Sigmoid colon (tissue), 4 donors: Measurements from ENCODE around the gene AP1M2.

ENCODE experiments used
- EP300 ChIP-seq, 4 donors: sonication (generic); formaldehyde crosslinking; IDR thresholded peaks; one replicate each; pipeline ENCODE4 v1.6.1; 2017; ENCODE audit warnings: antibody characterized with exemption in 4 of 4
- POLR2A ChIP-seq, 2 donors: fragments of 450-650 bp; IDR thresholded peaks; one replicate each; pipeline ENCODE4 v1.6.1; 2016; ENCODE audit warnings: antibody characterized with exemption in 2 of 2, mild to moderate bottlenecking in 2 of 2, moderate library complexity in 2 of 2
- TF ChIP-seq, protein P1 (sequence below), 4 experiments: fragments of 450-650 bp in 3 of 4; fragments of 200-600 bp in 1 of 4; IDR thresholded peaks; one replicate each; pipeline ENCODE4 v1.5.1; 2016 to 2019; ENCODE audit warnings: antibody characterized with exemption in 4 of 4, mild to moderate bottlenecking in 3 of 4, moderate library complexity in 2 of 4

- TF ChIP-seq, protein P1, sequence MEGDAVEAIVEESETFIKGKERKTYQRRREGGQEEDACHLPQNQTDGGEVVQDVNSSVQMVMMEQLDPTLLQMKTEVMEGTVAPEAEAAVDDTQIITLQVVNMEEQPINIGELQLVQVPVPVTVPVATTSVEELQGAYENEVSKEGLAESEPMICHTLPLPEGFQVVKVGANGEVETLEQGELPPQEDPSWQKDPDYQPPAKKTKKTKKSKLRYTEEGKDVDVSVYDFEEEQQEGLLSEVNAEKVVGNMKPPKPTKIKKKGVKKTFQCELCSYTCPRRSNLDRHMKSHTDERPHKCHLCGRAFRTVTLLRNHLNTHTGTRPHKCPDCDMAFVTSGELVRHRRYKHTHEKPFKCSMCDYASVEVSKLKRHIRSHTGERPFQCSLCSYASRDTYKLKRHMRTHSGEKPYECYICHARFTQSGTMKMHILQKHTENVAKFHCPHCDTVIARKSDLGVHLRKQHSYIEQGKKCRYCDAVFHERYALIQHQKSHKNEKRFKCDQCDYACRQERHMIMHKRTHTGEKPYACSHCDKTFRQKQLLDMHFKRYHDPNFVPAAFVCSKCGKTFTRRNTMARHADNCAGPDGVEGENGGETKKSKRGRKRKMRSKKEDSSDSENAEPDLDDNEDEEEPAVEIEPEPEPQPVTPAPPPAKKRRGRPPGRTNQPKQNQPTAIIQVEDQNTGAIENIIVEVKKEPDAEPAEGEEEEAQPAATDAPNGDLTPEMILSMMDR (IDR thresholded peaks at IDR 0.05): no peak
- no peak for TF ChIP-seq EP300 (IDR thresholded peaks at IDR 0.05)
- TF ChIP-seq POLR2A (IDR thresholded peaks at IDR 0.05): no peak
These were observed 20.8 kb downstream of the AP1M2 start for GRCh38 chr19:10566408-10566657.
